Ishikawa (cell line): ENCODE results near the gene DCTN5.

Source experiments
- CEBPB ChIP-seq: IDR thresholded peaks from 2 replicates; pipeline ENCODE4 v1.6.1; 2012
- CREB1 ChIP-seq: IDR thresholded peaks from 2 replicates; pipeline ENCODE4 v1.6.1; 2012; ENCODE audit warnings: low read depth
- EGR1 ChIP-seq: IDR thresholded peaks from 2 replicates; pipeline ENCODE4 v1.6.1; 2012
- RAD21 ChIP-seq: IDR thresholded peaks from 2 replicates; pipeline ENCODE4 v1.6.1; 2012; ENCODE audit warnings: low read depth
- TCF12 ChIP-seq: IDR thresholded peaks from 2 replicates; pipeline ENCODE4 v1.6.1; 2012; ENCODE audit warnings: low read depth
- TEAD4 ChIP-seq: IDR thresholded peaks from 2 replicates; pipeline ENCODE4 v1.6.1; 2012
- TF ChIP-seq, protein P1 (sequence below): IDR thresholded peaks from 2 replicates; pipeline ENCODE4 v1.6.1; 2012; ENCODE audit warnings: low read depth, mild to moderate bottlenecking

GRCh38 chr16:23668225-23668624, 27.0 kb downstream of the DCTN5 start:
- TF ChIP-seq TCF12: no peak
- no peak for TF ChIP-seq CREB1
- TF ChIP-seq EGR1: no peak
- TF ChIP-seq, protein P1, sequence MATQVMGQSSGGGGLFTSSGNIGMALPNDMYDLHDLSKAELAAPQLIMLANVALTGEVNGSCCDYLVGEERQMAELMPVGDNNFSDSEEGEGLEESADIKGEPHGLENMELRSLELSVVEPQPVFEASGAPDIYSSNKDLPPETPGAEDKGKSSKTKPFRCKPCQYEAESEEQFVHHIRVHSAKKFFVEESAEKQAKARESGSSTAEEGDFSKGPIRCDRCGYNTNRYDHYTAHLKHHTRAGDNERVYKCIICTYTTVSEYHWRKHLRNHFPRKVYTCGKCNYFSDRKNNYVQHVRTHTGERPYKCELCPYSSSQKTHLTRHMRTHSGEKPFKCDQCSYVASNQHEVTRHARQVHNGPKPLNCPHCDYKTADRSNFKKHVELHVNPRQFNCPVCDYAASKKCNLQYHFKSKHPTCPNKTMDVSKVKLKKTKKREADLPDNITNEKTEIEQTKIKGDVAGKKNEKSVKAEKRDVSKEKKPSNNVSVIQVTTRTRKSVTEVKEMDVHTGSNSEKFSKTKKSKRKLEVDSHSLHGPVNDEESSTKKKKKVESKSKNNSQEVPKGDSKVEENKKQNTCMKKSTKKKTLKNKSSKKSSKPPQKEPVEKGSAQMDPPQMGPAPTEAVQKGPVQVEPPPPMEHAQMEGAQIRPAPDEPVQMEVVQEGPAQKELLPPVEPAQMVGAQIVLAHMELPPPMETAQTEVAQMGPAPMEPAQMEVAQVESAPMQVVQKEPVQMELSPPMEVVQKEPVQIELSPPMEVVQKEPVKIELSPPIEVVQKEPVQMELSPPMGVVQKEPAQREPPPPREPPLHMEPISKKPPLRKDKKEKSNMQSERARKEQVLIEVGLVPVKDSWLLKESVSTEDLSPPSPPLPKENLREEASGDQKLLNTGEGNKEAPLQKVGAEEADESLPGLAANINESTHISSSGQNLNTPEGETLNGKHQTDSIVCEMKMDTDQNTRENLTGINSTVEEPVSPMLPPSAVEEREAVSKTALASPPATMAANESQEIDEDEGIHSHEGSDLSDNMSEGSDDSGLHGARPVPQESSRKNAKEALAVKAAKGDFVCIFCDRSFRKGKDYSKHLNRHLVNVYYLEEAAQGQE: no peak
- no peak for TF ChIP-seq RAD21
- TF ChIP-seq CEBPB: no peak
- no peak for TF ChIP-seq TEAD4
